DND-41 (cell line): ENCODE measurements around the gene GLT6D1.

Experiments
- ATAC-seq: fragments of 200-7000 bp; cut with Tn5 transposase; 3 replicates; pipeline ENCODE4 v1.9.1; 2021; ENCODE audit warnings: low read depth; ENCODE audit not compliant: insufficient read depth
- DNase-seq: peaks from one replicate; pipeline ENCODE4 v3.0.0-alpha.2; 2020
- H2AFZ ChIP-seq: 2 replicates; pipeline ENCODE4 v1.6.0; 2012; ENCODE audit warnings: low read depth, low read length
- H3K27ac ChIP-seq: 2 replicates; pipeline ENCODE4 v1.5.1; 2012; ENCODE audit warnings: low read length, inconsistent platforms
- H3K27me3 ChIP-seq: fragments of 200-600 bp; sonication (generic); 2 replicates; pipeline ENCODE4 v1.6.0; 2012; ENCODE audit warnings: low read length, mild to moderate bottlenecking, inconsistent platforms; ENCODE audit not compliant: insufficient read depth, poor library complexity
- H3K36me3 ChIP-seq: 2 replicates; pipeline ENCODE4 v1.5.1; 2012; ENCODE audit warnings: low read length, inconsistent platforms; ENCODE audit not compliant: insufficient read depth
- H3K4me1 ChIP-seq: 2 replicates; pipeline ENCODE4 v1.5.1; 2012; ENCODE audit warnings: mild to moderate bottlenecking, low read length; ENCODE audit not compliant: insufficient read depth
- H3K4me2 ChIP-seq: 2 replicates; pipeline ENCODE4 v1.6.0; 2012; ENCODE audit warnings: mild to moderate bottlenecking, moderate library complexity, low read length, inconsistent platforms; ENCODE audit not compliant: insufficient read depth
- H3K4me3 ChIP-seq, 2 experiments: fragments of 200-600 bp in 1 of 2; shearing (Covaris generic) in 1 of 2; 2 replicates each; pipeline ENCODE4 v1.5.1; 2012 to 2016; ENCODE audit warnings: inconsistent platforms in 2 of 2, low read length in 2 of 2, mild to moderate bottlenecking in 2 of 2, low read depth in 1 of 2, moderate library complexity in 1 of 2
- H3K79me2 ChIP-seq: 2 replicates; pipeline ENCODE4 v1.6.0; 2012; ENCODE audit warnings: low read length, inconsistent platforms; ENCODE audit not compliant: insufficient read depth
- H3K9ac ChIP-seq: 2 replicates; pipeline ENCODE4 v1.6.0; 2012; ENCODE audit warnings: low read depth, mild to moderate bottlenecking, inconsistent platforms, low read length, moderate library complexity
- H3K9me3 ChIP-seq: 2 replicates; pipeline ENCODE4 v1.5.1; 2012; ENCODE audit warnings: low read length, moderate library complexity, mild to moderate bottlenecking, inconsistent platforms; ENCODE audit not compliant: insufficient read depth, severe bottlenecking
- H4K20me1 ChIP-seq: 2 replicates; pipeline ENCODE4 v1.6.0; 2012; ENCODE audit warnings: low read length; ENCODE audit not compliant: insufficient read depth
- CTCF ChIP-seq: IDR thresholded peaks from 2 replicates; pipeline ENCODE4 v1.5.1; 2012; ENCODE audit warnings: borderline replicate concordance, low read length, moderate library complexity, mild to moderate bottlenecking; ENCODE audit not compliant: poor library complexity, severe bottlenecking; ENCODE audit errors: extremely low read depth
- EZH2 ChIP-seq: IDR thresholded peaks from 3 replicates; pipeline ENCODE4 v1.6.1; 2012; ENCODE audit warnings: borderline replicate concordance, low read depth, mild to moderate bottlenecking, moderate library complexity, low read length, inconsistent platforms; ENCODE audit not compliant: severe bottlenecking

GLT6D1 gene

DNA sequence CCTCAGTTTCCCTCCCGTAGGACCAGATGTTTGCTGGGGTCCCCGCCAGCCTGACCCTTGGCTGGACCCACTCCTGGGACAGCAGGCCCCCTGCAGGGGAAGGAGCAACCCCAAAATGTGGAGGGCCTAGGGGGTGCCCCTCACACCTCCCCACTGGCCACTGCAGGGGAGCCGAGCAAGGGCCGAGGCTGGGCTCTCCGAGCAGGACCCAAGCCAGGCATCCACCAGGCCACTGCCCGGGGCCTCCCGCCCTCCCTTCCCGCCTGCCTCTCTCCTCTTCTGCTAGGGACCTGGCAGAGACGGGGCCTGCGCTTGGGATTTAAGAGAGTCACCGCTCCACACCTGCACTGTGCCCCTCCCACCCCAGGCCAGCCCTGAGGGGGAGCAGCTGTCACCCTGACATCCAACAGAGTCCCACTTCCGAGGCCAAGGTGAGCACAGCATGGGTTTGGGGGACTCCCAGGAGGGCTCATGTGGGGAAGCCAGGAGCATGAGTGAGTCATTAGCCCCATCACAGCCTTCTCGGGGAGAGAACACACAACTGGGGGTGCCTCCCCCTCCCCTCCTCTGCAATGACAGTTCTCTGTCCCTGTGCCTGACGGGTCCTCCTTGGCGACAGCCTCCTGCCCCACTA, 44.2 kb upstream of the GLT6D1 start:
- Histone ChIP-seq H2AFZ (no peak overlapping the region), H4K20me1 (no peaks in the 10 kb centered on the region), H3K79me2 (no peaks in the 10 kb centered on the region), H3K4me3 (no peak overlapping the region), H3K27me3 (no peaks in the 10 kb centered on the region), H3K27ac (no peak overlapping the region), H3K4me2 (no peak overlapping the region), H3K9ac (no peak overlapping the region), H3K9me3 (no peaks in the 10 kb centered on the region), H3K36me3 (no peaks in the 10 kb centered on the region), H3K4me1 (no peaks in the 10 kb centered on the region)
- TF ChIP-seq CTCF, result no peak
- TF ChIP-seq EZH2, result no peak
- no peak for DNase-seq
- ATAC-seq, result no peak

- H4K20me1 ChIP-seq, result no peaks in the 10 kb centered on the region
These were observed 41.8 kb upstream of the GLT6D1 start for GRCh38 chr9:135681161-135681560.

GRCh38 chr9:135680056-135680455, 40.7 kb upstream of the GLT6D1 start:
- ATAC-seq (no peak), DNase-seq (no peak)
- no peak overlapping the region for H3K27ac ChIP-seq
- H3K4me1 ChIP-seq, result no peaks in the 10 kb centered on the region
- H3K9ac ChIP-seq, result no peak overlapping the region
- H3K79me2 ChIP-seq, result no peaks in the 10 kb centered on the region
- no peaks in the 10 kb centered on the region for H3K9me3 ChIP-seq
- no peak overlapping the region for H3K4me2 ChIP-seq
- no peak overlapping the region for H2AFZ ChIP-seq
- no peaks in the 10 kb centered on the region for H3K36me3 ChIP-seq
- H4K20me1 ChIP-seq, result no peaks in the 10 kb centered on the region
- TF ChIP-seq EZH2 (no peak), CTCF (no peak)
- H3K4me3 ChIP-seq, result no peak overlapping the region
- H3K27me3 ChIP-seq, result no peaks in the 10 kb centered on the region

More at GRCh38 chr9:135681161-135681560, 41.8 kb upstream of the GLT6D1 start:
- ATAC-seq (no peak), DNase-seq (no peak)
- Histone ChIP-seq H3K9ac (no peak overlapping the region), H3K4me3 (no peak overlapping the region), H3K36me3 (no peaks in the 10 kb centered on the region), H3K4me2 (no peak overlapping the region), H2AFZ (no peak overlapping the region), H3K79me2 (no peaks in the 10 kb centered on the region), H3K27me3 (no peaks in the 10 kb centered on the region), H3K9me3 (no peaks in the 10 kb centered on the region), H3K27ac (no peak overlapping the region), H3K4me1 (no peaks in the 10 kb centered on the region)
- TF ChIP-seq EZH2 (no peak), CTCF (no peak)
